BJ (cell line): Measurements from ENCODE around the gene TTBK1. TPM values are rescaled to one million over a fixed set of nuclear protein-coding genes. Genes with fewer than 3 reads are reported as not detected.

Experiments
- CTCF ChIA-PET: fragments of 350-600 bp; formaldehyde crosslinking; extraction: SDS; loops from one replicate; lab custom pipeline; 2021; ENCODE audit warnings: antibody characterized with exemption, inconsistent platforms; lab: Yijun Ruan, JAX
- POLR2A ChIA-PET: fragments of 300-600 bp; sonication (Branson Sonifier 250); formaldehyde crosslinking; extraction: SDS; loops from one replicate; lab custom pipeline; 2021; ENCODE audit warnings: antibody characterized with exemption; lab: Charles Lee
- DNase-seq: peaks from one replicate; pipeline ENCODE4 v3.0.0-alpha.2; 2011; ENCODE audit warnings: low read depth
- H3K27me3 ChIP-seq: 2 replicates; pipeline ENCODE4 v1.6.0; 2011; ENCODE audit warnings: low read length; ENCODE audit not compliant: control insufficient read depth, insufficient read depth
- H3K36me3 ChIP-seq: 2 replicates; pipeline ENCODE4 v1.5.1; 2011; ENCODE audit warnings: low read length; ENCODE audit not compliant: control insufficient read depth, insufficient read depth
- H3K4me3 ChIP-seq: 2 replicates; pipeline ENCODE4 v1.5.1; 2011; ENCODE audit warnings: low read depth, mild to moderate bottlenecking, control low read depth, low read length
- CTCF ChIP-seq: IDR thresholded peaks from 2 replicates; pipeline ENCODE4 v1.5.1; 2011; ENCODE audit warnings: low read depth, mild to moderate bottlenecking, control low read depth, inconsistent platforms, low read length, moderate library complexity; ENCODE audit not compliant: insufficient read depth
- polyA plus RNA-seq: library from polyadenylated mRNA; depleted of rRNA; stranded (reverse); fragments of >200 nt; gene quantifications from 2 replicates; pipeline ENCODE4 v1.2.3, GENCODE V29; 2011

TTBK1 gene
- polyA plus RNA-seq, 1 experiment: not detected

- H3K27me3 ChIP-seq: peaks cover 9% of the 10 kb centered on the region
- POLR2A ChIA-PET: no interaction called here
- CTCF ChIA-PET: interaction anchor here (1.6 kb wide), 1 partner anchor 42 kb away, joined by 4 read pairs; no protein-coding TSS in a partner anchor
- H3K36me3 ChIP-seq: no peaks in the 10 kb centered on the region
- DNase-seq: no peak
- H3K4me3 ChIP-seq: no peak overlapping the region
- no peak for TF ChIP-seq CTCF
These were observed 49.6 kb downstream of the TTBK1 start for GRCh38 chr6:43292763-43293318.

GRCh38 chr6:43293698-43294097 lies 50.4 kb downstream of the TTBK1 start:
- POLR2A ChIA-PET: no interaction called here
- no peak for DNase-seq
- peaks cover 16% of the 10 kb centered on the region for H3K27me3 ChIP-seq
- no peak overlapping the region for H3K4me3 ChIP-seq
- no peaks in the 10 kb centered on the region for H3K36me3 ChIP-seq
- CTCF ChIA-PET: no interaction called here
- no peak for TF ChIP-seq CTCF

- Histone ChIP-seq H3K36me3 (no peaks in the 10 kb centered on the region), H3K4me3 (no peak overlapping the region), H3K27me3 (peaks cover 18% of the 10 kb centered on the region)
- no peak for TF ChIP-seq CTCF
- DNase-seq: no peak
- ChIA-PET CTCF (no interaction called here), POLR2A (no interaction called here)
These were observed 51.3 kb downstream of the TTBK1 start for GRCh38 chr6:43294536-43294935.

- ChIA-PET POLR2A (no interaction called here), CTCF (interaction anchor here (1.1 kb wide), 1 partner anchor 32 kb away, joined by 3 read pairs; no protein-coding TSS in a partner anchor)
- H3K4me3 ChIP-seq: no peak overlapping the region
- no peaks in the 10 kb centered on the region for H3K36me3 ChIP-seq
- H3K27me3 ChIP-seq: peaks cover 22% of the 10 kb centered on the region
- no peak for TF ChIP-seq CTCF
- no peak for DNase-seq
These were observed 52.2 kb downstream of the TTBK1 start for GRCh38 chr6:43295456-43295855.

GRCh38 chr6:43296780-43297497 lies 53.7 kb downstream of the TTBK1 start:
- no peak for DNase-seq
- POLR2A ChIA-PET: interaction anchor here (0.5 kb wide), 1 partner anchor 262 kb away, joined by 4 read pairs; no protein-coding TSS in a partner anchor
- peaks cover 25% of the 10 kb centered on the region for H3K27me3 ChIP-seq
- no peaks in the 10 kb centered on the region for H3K36me3 ChIP-seq
- no peak overlapping the region for H3K4me3 ChIP-seq
- TF ChIP-seq CTCF: no peak
- CTCF ChIA-PET: interaction anchor here (0.5 to 2.0 kb wide), 6 partner anchors 10 to 369 kb away, joined by 3 to 7 read pairs (median 4); no protein-coding TSS in a partner anchor
